HT-29 (cell line): ENCODE measurements around the gene TRIM33. TPM values are rescaled to one million over a fixed set of nuclear protein-coding genes. Genes with fewer than 3 reads are reported as not detected.
"Not testable (repeated sequence)": the region's sequence is repeated elsewhere in the genome, so short reads cannot be mapped to it uniquely, and the experiment has no call there.

Source experiments
- DNase-seq: peaks from one replicate; pipeline ENCODE4 v3.0.0-alpha.2; 2015; ENCODE audit warnings: low spot score
- total RNA-seq: library from RNA; depleted of rRNA; stranded (reverse); fragments of >200 nt; shearing (Covaris generic); gene quantifications from 2 replicates; pipeline ENCODE4 v1.2.3, GENCODE V29; 2014

The TRIM33 gene
- total RNA-seq, 1 experiment from 2014 or later: 33.3 TPM

GRCh38 chr1:114510274-114511031 is 550 bp downstream of the TRIM33 start:
- peak; percentile 59 for DNase-seq

GRCh38 chr1:114509596-114510273 is 1.3 kb downstream of the TRIM33 start:
- peak; percentile 33 for DNase-seq

GRCh38 chr1:114508386-114508898 is 2.6 kb downstream of the TRIM33 start:
- no peak for DNase-seq

GRCh38 chr1:114507513-114507912 is 3.5 kb downstream of the TRIM33 start:
- DNase-seq: no peak

- peak; percentile 17 for DNase-seq
These were observed 5.8 kb downstream of the TRIM33 start for GRCh38 chr1:114505148-114505561.

- no peak for DNase-seq
These were observed 7.0 kb downstream of the TRIM33 start for GRCh38 chr1:114503916-114504422.

- DNase-seq: no peak
These were observed 8.9 kb downstream of the TRIM33 start for GRCh38 chr1:114502080-114502479.

GRCh38 chr1:114499478-114499877 is 11.5 kb downstream of the TRIM33 start:
- DNase-seq: no peak

GRCh38 chr1:114496089-114496488 is 14.9 kb downstream of the TRIM33 start:
- no peak for DNase-seq

- no peak for DNase-seq
These were observed 15.5 kb downstream of the TRIM33 start for GRCh38 chr1:114495486-114495885.

- DNase-seq: no peak
These were observed 18.0 kb downstream of the TRIM33 start for GRCh38 chr1:114492978-114493377.

- no peak for DNase-seq
These were observed 20.7 kb downstream of the TRIM33 start for GRCh38 chr1:114490274-114490693.

GRCh38 chr1:114488739-114489138 is 22.3 kb downstream of the TRIM33 start:
- no peak for DNase-seq

- DNase-seq: no peak
These were observed 25.7 kb downstream of the TRIM33 start for GRCh38 chr1:114485286-114485685.

GRCh38 chr1:114482585-114482984 is 28.4 kb downstream of the TRIM33 start:
- DNase-seq: peak; percentile 29

GRCh38 chr1:114479636-114480035 is 31.4 kb downstream of the TRIM33 start:
- DNase-seq: not testable (repeated sequence)

GRCh38 chr1:114479134-114479533 is 31.9 kb downstream of the TRIM33 start:
- DNase-seq: no peak

GRCh38 chr1:114473796-114474195 is 37.2 kb downstream of the TRIM33 start:
- no peak for DNase-seq

GRCh38 chr1:114472408-114472807 is 38.6 kb downstream of the TRIM33 start:
- DNase-seq: no peak

GRCh38 chr1:114470681-114471080 is 40.3 kb downstream of the TRIM33 start:
- no peak for DNase-seq

- DNase-seq: no peak
These were observed 42.1 kb downstream of the TRIM33 start for GRCh38 chr1:114468710-114469468.

GRCh38 chr1:114468047-114468446 is 43.0 kb downstream of the TRIM33 start:
- no peak for DNase-seq
